HG02938 (cell line): ENCODE measurements around the gene NRROS.
"Not testable (repeated sequence)": the region's sequence is repeated elsewhere in the genome, so short reads cannot be mapped to it uniquely, and the experiment has no call there.

Experiments
- ATAC-seq: cut with Tn5 transposase; IDR thresholded peaks from one replicate; pipeline ENCODE4 v1.9.1; 2021; ENCODE audit warnings: mild to moderate bottlenecking, moderate library complexity; ENCODE audit not compliant: unreplicated experiment

NRROS gene

GRCh38 chr3:196639483-196640296 lies at the start of gene NRROS:
Gene NRROS, plus strand, starts transcription at chr3:196639694. Its CDS starts 14,846 bp downstream, at chr3:196654540.
- ATAC-seq: peak; percentile 38

GRCh38 chr3:196590279-196590678 lies 49.2 kb upstream of the NRROS start:
- no peak for ATAC-seq

- no peak for ATAC-seq
Measured at GRCh38 chr3:196596355-196596754, 43.1 kb upstream of the NRROS start.

- ATAC-seq: not testable (repeated sequence)
Measured at GRCh38 chr3:196597971-196598733, 41.3 kb upstream of the NRROS start.

GRCh38 chr3:196599734-196600128 lies 39.8 kb upstream of the NRROS start:
- no peak for ATAC-seq

- no peak for ATAC-seq
Measured at GRCh38 chr3:196600359-196600758, 39.1 kb upstream of the NRROS start.

GRCh38 chr3:196602673-196603072 lies 36.8 kb upstream of the NRROS start:
- ATAC-seq: no peak

GRCh38 chr3:196603683-196604082 lies 35.8 kb upstream of the NRROS start:
- no peak for ATAC-seq

GRCh38 chr3:196604548-196604947 lies 34.9 kb upstream of the NRROS start:
- no peak for ATAC-seq

GRCh38 chr3:196608693-196609092 lies 30.8 kb upstream of the NRROS start:
- ATAC-seq: no peak

GRCh38 chr3:196609343-196609775 lies 30.1 kb upstream of the NRROS start:
- no peak for ATAC-seq

- no peak for ATAC-seq
Measured at GRCh38 chr3:196609805-196610515, 29.5 kb upstream of the NRROS start.

GRCh38 chr3:196611761-196612483 lies 27.6 kb upstream of the NRROS start:
- ATAC-seq: no peak

- not testable (repeated sequence) for ATAC-seq
Measured at GRCh38 chr3:196615234-196615633, 24.3 kb upstream of the NRROS start.

- no peak for ATAC-seq
Measured at GRCh38 chr3:196617256-196617655, 22.2 kb upstream of the NRROS start.

GRCh38 chr3:196619223-196619622 lies 20.3 kb upstream of the NRROS start:
- ATAC-seq: no peak

- not testable (repeated sequence) for ATAC-seq
Measured at GRCh38 chr3:196619627-196620026, 19.9 kb upstream of the NRROS start.

- no peak for ATAC-seq
Measured at GRCh38 chr3:196620161-196620604, 19.3 kb upstream of the NRROS start.

- ATAC-seq: no peak
Measured at GRCh38 chr3:196620684-196621083, 18.8 kb upstream of the NRROS start.

- ATAC-seq: no peak
Measured at GRCh38 chr3:196621611-196622010, 17.9 kb upstream of the NRROS start.
